NCI-H82 treated with DMSO at 0.1 percent for 48 hours (cell line): ENCODE measurements around the gene NAV2.

Source experiments
- DNase-seq: peaks from one replicate; lab custom pipeline; 2025; ENCODE audit not compliant: unreplicated experiment; lab: John Stamatoyannopoulos, UW

Gene NAV2

GRCh38 chr11:19853016-19853415 is 140.4 kb downstream of the NAV2 start:
- DNase-seq = no peak

GRCh38 chr11:19853920-19854319 is 141.3 kb downstream of the NAV2 start:
- DNase-seq = no peak

- DNase-seq = no peak
These were observed 148.5 kb downstream of the NAV2 start for GRCh38 chr11:19861171-19861570.

GRCh38 chr11:19862091-19862490 is 149.5 kb downstream of the NAV2 start:
- DNase-seq = no peak

GRCh38 chr11:19864141-19865140 is 151.8 kb downstream of the NAV2 start:
- DNase-seq = no peak

GRCh38 chr11:19866037-19866436 is 153.4 kb downstream of the NAV2 start:
- no peak for DNase-seq

- DNase-seq = no peak
These were observed 153.9 kb downstream of the NAV2 start for GRCh38 chr11:19866521-19866920.

- DNase-seq = no peak
These were observed 154.4 kb downstream of the NAV2 start for GRCh38 chr11:19867064-19867463.

- no peak for DNase-seq
These were observed 155.7 kb downstream of the NAV2 start for GRCh38 chr11:19868281-19868821.

GRCh38 chr11:19868871-19869270 is 156.2 kb downstream of the NAV2 start:
- no peak for DNase-seq

GRCh38 chr11:19869466-19869865 is 156.8 kb downstream of the NAV2 start:
- DNase-seq = no peak

- no peak for DNase-seq
These were observed 157.4 kb downstream of the NAV2 start for GRCh38 chr11:19869946-19870589.

GRCh38 chr11:19871531-19871930 is 158.9 kb downstream of the NAV2 start:
- DNase-seq = no peak

GRCh38 chr11:19872512-19873145 is 160.0 kb downstream of the NAV2 start:
- no peak for DNase-seq

- no peak for DNase-seq
These were observed 161.1 kb downstream of the NAV2 start for GRCh38 chr11:19873730-19874129.

- no peak for DNase-seq
These were observed 161.6 kb downstream of the NAV2 start for GRCh38 chr11:19874266-19874665.

- no peak for DNase-seq
These were observed 164.1 kb downstream of the NAV2 start for GRCh38 chr11:19876750-19877149.

- no peak for DNase-seq
These were observed 165.9 kb downstream of the NAV2 start for GRCh38 chr11:19878520-19878919.

- no peak for DNase-seq
These were observed 166.9 kb downstream of the NAV2 start for GRCh38 chr11:19879307-19880087.

- no peak for DNase-seq
These were observed 167.4 kb downstream of the NAV2 start for GRCh38 chr11:19880088-19880345.

GRCh38 chr11:19881177-19881576 is 168.5 kb downstream of the NAV2 start:
- DNase-seq = no peak
